Liver (tissue), 9 donors: ENCODE data around the gene CLDN3. TPM values are rescaled to one million over a fixed set of nuclear protein-coding genes. Genes with fewer than 3 reads are reported as not detected.

Source experiments
- DNase-seq: peaks from one replicate; pipeline ENCODE4 v3.0.0-alpha.2; 2017; ENCODE audit warnings: low spot score
- H3K27ac ChIP-seq, 2 donors: one replicate each; pipeline ENCODE4 v1.7.0; 2013; ENCODE audit warnings: inconsistent platforms in 2 of 2, low read length in 2 of 2, control low read depth in 1 of 2, low read depth in 1 of 2, mild to moderate bottlenecking in 1 of 2
- H3K27me3 ChIP-seq, 4 donors: one replicate each; pipeline versions ENCODE4 v1.6.1 to v1.7.0; 2013; ENCODE audit warnings: low read length in 3 of 4, inconsistent platforms in 1 of 4, mild to moderate bottlenecking in 1 of 4, moderate library complexity in 1 of 4; ENCODE audit not compliant: control insufficient read depth in 4 of 4, insufficient read depth in 4 of 4
- H3K36me3 ChIP-seq, 4 donors: one replicate each; pipeline versions ENCODE4 v1.6.1 to v1.7.0; 2013; ENCODE audit warnings: low read length in 3 of 4, mild to moderate bottlenecking in 3 of 4, low read depth in 1 of 4, moderate library complexity in 1 of 4; ENCODE audit not compliant: control insufficient read depth in 4 of 4, insufficient read depth in 3 of 4
- H3K4me1 ChIP-seq, 4 donors: one replicate each; pipeline versions ENCODE4 v1.6.1 to v1.7.0; 2013; ENCODE audit warnings: low read length in 3 of 4, mild to moderate bottlenecking in 3 of 4, moderate library complexity in 1 of 4; ENCODE audit not compliant: control insufficient read depth in 4 of 4, insufficient read depth in 4 of 4
- H3K4me3 ChIP-seq, 3 donors: one replicate each; pipeline versions ENCODE4 v1.6.1 to v1.7.0; 2013; ENCODE audit warnings: low read length in 3 of 3, control low read depth in 1 of 3, low read depth in 1 of 3, mild to moderate bottlenecking in 1 of 3
- H3K9ac ChIP-seq, 2 donors: one replicate each; pipeline ENCODE4 v1.7.0; 2013; ENCODE audit warnings: low read length in 2 of 2, mild to moderate bottlenecking in 2 of 2, moderate library complexity in 2 of 2, control low read depth in 1 of 2, low read depth in 1 of 2
- H3K9me3 ChIP-seq, 4 donors: one replicate each; pipeline versions ENCODE4 v1.6.1 to v1.7.0; 2013; ENCODE audit warnings: low read length in 3 of 4; ENCODE audit not compliant: control insufficient read depth in 4 of 4
- ATF3 ChIP-seq: IDR thresholded peaks from 2 replicates; pipeline ENCODE4 v1.6.1; 2016; ENCODE audit warnings: antibody characterized with exemption
- CTCF ChIP-seq: fragments of 150-350 bp; IDR thresholded peaks from 2 replicates; pipeline ENCODE4 v1.5.1; 2017; ENCODE audit warnings: improper control_type of control experiment, low read depth, low read length; ENCODE audit not compliant: missing input control
- EGR1 ChIP-seq, 2 donors: IDR thresholded peaks; 2 replicates each; pipeline ENCODE4 v1.6.1; 2016 to 2018; ENCODE audit warnings: antibody characterized with exemption in 2 of 2, low read depth in 2 of 2
- FOXA1 ChIP-seq: IDR thresholded peaks from 2 replicates; pipeline ENCODE4 v1.6.1; 2016; ENCODE audit warnings: antibody characterized with exemption
- FOXA2 ChIP-seq: IDR thresholded peaks from 2 replicates; pipeline ENCODE4 v1.6.1; 2016; ENCODE audit warnings: antibody characterized with exemption
- GABPA ChIP-seq, 2 donors: IDR thresholded peaks in 1 of 2; conservative IDR thresholded peaks in 1 of 2; 2 replicates each; pipeline ENCODE4 v1.6.1; 2016; ENCODE audit warnings: antibody characterized with exemption in 2 of 2, mild to moderate bottlenecking in 1 of 2, moderate library complexity in 1 of 2
- HNF4A ChIP-seq, 2 donors: conservative IDR thresholded peaks; 2 replicates each; pipeline ENCODE4 v1.6.1; 2016; ENCODE audit warnings: antibody characterized with exemption in 2 of 2, mild to moderate bottlenecking in 2 of 2
- HNF4G ChIP-seq: IDR thresholded peaks from 2 replicates; pipeline ENCODE4 v1.6.1; 2016; ENCODE audit warnings: antibody characterized with exemption
- JUND ChIP-seq, 2 donors: IDR thresholded peaks; 2 replicates each; pipeline ENCODE4 v1.6.1; 2016; ENCODE audit warnings: antibody characterized with exemption in 2 of 2
- MAX ChIP-seq: IDR thresholded peaks from 2 replicates; pipeline ENCODE4 v1.6.1; 2016; ENCODE audit warnings: antibody characterized with exemption
- NR2F2 ChIP-seq: IDR thresholded peaks from 2 replicates; pipeline ENCODE4 v1.6.1; 2016; ENCODE audit warnings: antibody characterized with exemption
- RAD21 ChIP-seq, 2 donors: IDR thresholded peaks; 2 replicates each; pipeline ENCODE4 v1.6.1; 2016; ENCODE audit warnings: antibody characterized with exemption in 2 of 2, mild to moderate bottlenecking in 2 of 2
- REST ChIP-seq: IDR thresholded peaks from 2 replicates; pipeline ENCODE4 v1.6.1; 2016; ENCODE audit warnings: antibody characterized with exemption, mild to moderate bottlenecking
- RXRA ChIP-seq, 2 donors: IDR thresholded peaks; 2 replicates each; pipeline ENCODE4 v1.6.1; 2017 to 2018; ENCODE audit warnings: antibody characterized with exemption in 2 of 2, mild to moderate bottlenecking in 1 of 2
- SP1 ChIP-seq: IDR thresholded peaks from 2 replicates; pipeline ENCODE4 v1.6.1; 2018; ENCODE audit warnings: antibody characterized with exemption, mild to moderate bottlenecking
- TAF1 ChIP-seq: conservative IDR thresholded peaks from 2 replicates; pipeline ENCODE4 v1.6.1; 2016; ENCODE audit warnings: antibody characterized with exemption, mild to moderate bottlenecking
- YY1 ChIP-seq: IDR thresholded peaks from 2 replicates; pipeline ENCODE4 v1.6.1; 2016; ENCODE audit warnings: antibody characterized with exemption, mild to moderate bottlenecking
- ZBTB33 ChIP-seq: IDR thresholded peaks from 2 replicates; pipeline ENCODE4 v1.6.1; 2016; ENCODE audit warnings: antibody characterized with exemption
- WGBS: extraction: QIAGEN DNeasy Blood & Tissue Kit; methylation state at CpG from one replicate; pipeline ENCODE4 v1.1.7; 2013; 5-methylcytosine and 5-hydroxymethylcytosine counted together
- polyA plus RNA-seq, 2 donors: library from polyadenylated mRNA; stranded (reverse) in 1 of 2; unstranded in 1 of 2; fragments of 200-250 nt in 1 of 2; fragments of >200 nt in 1 of 2; fragmentation: Nextera tagmentation in 1 of 2; extraction: Ambion mirVana in 1 of 2; gene quantifications; one replicate each; pipeline versions ENCODE4 v1.2.1 to v1.2.3, GENCODE V29; 2013 to 2015
- total RNA-seq, 2 donors: library from RNA; depleted of rRNA; stranded (reverse); fragments of >200 nt; gene quantifications; one replicate each; pipeline ENCODE4 v1.2.3, GENCODE V29; 2014
- donor health status: healthy.
- donor health status: healthy.
- donor health status: healthy.
- donor health status: healthy.
- donor health status: healthy.

The CLDN3 gene
- total and polyA plus RNA-seq, 4 donors: 3.6 to 43.0 (median 22.9) TPM

- WGBS: 29% methylated on average over 1 of the region's 1 CpG
Measured at GRCh38 chr7:73779517-73779916, 9.4 kb upstream of the CLDN3 start.

GRCh38 chr7:73778801-73779389 is 8.8 kb upstream of the CLDN3 start:
- 88% methylated on average over 11 of the region's 11 CpGs for WGBS
- H3K27me3 ChIP-seq: no peaks in the 10 kb centered on the region
- no peak for DNase-seq
- H3K27ac ChIP-seq: no peak overlapping the region
- TF ChIP-seq HNF4A (conservative IDR thresholded peaks at IDR 0.05): no peak
- no peak for TF ChIP-seq SP1
- no peak for TF ChIP-seq HNF4G
- no peak for TF ChIP-seq TAF1
- no peak for TF ChIP-seq GABPA (IDR thresholded peaks at IDR 0.05 in 1 of 2, conservative IDR thresholded peaks at IDR 0.05 in 1 of 2)
- no peak for TF ChIP-seq ZBTB33
- TF ChIP-seq FOXA1: no peak
- no peak for TF ChIP-seq ATF3
- no peak for TF ChIP-seq YY1
- no peak for TF ChIP-seq EGR1 (IDR thresholded peaks at IDR 0.05; ENCODE audit: low read depth in 2 of 2)
- TF ChIP-seq MAX: no peak
- TF ChIP-seq FOXA2: no peak
- no peak for TF ChIP-seq NR2F2
- TF ChIP-seq CTCF: no peak
- no peak for TF ChIP-seq RXRA (IDR thresholded peaks at IDR 0.05)
- TF ChIP-seq RAD21 (IDR thresholded peaks at IDR 0.05): no peak
- no peak for TF ChIP-seq JUND (IDR thresholded peaks at IDR 0.05)
- TF ChIP-seq REST: no peak
- peaks cover 6 to 19% (median 17%) of the 10 kb centered on the region in 4 donors for H3K4me1 ChIP-seq
- no peak overlapping the region for H3K9ac ChIP-seq
- no peak overlapping the region for H3K4me3 ChIP-seq
- no peaks in the 10 kb centered on the region for H3K9me3 ChIP-seq
- no peaks in the 10 kb centered on the region for H3K36me3 ChIP-seq

More at GRCh38 chr7:73779517-73779916, 9.4 kb upstream of the CLDN3 start:
- H3K9ac ChIP-seq: no peak overlapping the region
- H3K4me3 ChIP-seq: no peak overlapping the region
- H3K9me3 ChIP-seq: no peaks in the 10 kb centered on the region
- H3K27ac ChIP-seq: no peak overlapping the region
- H3K4me1 ChIP-seq: peaks cover 4 to 13% (median 11%) of the 10 kb centered on the region in 4 donors
- no peaks in the 10 kb centered on the region for H3K36me3 ChIP-seq
- TF ChIP-seq HNF4A (conservative IDR thresholded peaks at IDR 0.05) (peak in 1 of 2 donors; percentile 7), MAX (no peak)
- H3K27me3 ChIP-seq: no peaks in the 10 kb centered on the region
- no peak for DNase-seq
